ENCODE results near the gene ANGPTL8. TPM values are rescaled to one million over a fixed set of nuclear protein-coding genes. Genes with fewer than 3 reads are reported as not detected.
A peak's percentile ranks its signal among the peaks of the same experiment; 100 is the strongest.

The ANGPTL8 gene
- total and polyA plus RNA-seq, 2 of the 13 experiments (the other 11 are each of a cell fraction or from before 2014, with no cell fraction given) = 27.3 to 243 TPM

DNA sequence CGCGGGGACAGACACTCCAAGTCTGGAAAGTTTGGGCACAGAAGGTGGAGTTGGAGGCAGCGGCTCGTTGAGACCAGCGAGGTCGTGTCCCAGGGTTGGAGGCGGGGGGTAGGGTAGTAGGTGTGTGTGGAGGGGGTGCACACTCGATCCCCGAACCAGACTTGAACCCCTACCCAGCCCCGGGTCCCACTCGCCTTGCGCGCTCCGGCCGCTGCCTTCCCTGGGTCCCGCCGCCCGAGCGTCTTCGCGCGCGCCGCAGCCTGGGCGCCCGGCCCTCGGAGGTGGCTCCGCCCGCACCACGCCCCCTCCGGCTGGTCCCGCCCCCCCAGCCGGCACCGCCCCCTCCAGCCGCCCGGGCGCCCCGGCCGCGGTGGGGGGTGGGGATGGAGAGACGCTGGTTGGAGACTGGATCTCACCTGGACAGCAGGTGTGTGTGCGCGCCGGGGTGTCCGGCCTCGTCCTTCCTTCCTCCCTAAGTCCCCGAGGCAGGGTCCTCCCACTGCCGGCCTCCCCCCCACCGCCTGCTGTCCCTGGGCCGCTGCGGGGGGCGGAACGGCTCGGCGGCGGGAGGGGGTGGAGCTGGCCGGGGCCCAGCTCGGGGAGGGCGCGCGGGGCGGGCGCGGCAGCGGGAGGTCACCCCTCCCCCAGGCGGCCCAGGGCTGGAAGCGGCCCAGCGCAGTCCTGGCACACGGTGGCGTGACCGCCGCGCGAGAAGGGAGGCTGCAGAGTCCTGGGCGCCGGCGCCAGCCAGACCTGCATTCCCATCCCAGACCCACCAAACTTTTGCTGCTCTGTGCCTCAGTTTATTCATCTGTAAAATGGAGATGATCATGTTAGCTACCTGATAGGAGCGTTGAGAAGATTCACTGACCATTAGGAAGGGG, 41.9 kb upstream of the ANGPTL8 start, which contains the start of gene KANK2 (continued):
- TF ChIP-seq, protein P1, sequence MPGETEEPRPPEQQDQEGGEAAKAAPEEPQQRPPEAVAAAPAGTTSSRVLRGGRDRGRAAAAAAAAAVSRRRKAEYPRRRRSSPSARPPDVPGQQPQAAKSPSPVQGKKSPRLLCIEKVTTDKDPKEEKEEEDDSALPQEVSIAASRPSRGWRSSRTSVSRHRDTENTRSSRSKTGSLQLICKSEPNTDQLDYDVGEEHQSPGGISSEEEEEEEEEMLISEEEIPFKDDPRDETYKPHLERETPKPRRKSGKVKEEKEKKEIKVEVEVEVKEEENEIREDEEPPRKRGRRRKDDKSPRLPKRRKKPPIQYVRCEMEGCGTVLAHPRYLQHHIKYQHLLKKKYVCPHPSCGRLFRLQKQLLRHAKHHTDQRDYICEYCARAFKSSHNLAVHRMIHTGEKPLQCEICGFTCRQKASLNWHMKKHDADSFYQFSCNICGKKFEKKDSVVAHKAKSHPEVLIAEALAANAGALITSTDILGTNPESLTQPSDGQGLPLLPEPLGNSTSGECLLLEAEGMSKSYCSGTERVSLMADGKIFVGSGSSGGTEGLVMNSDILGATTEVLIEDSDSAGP (CRISPR knock-in tag; IDR thresholded peaks at IDR 0.05; ENCODE audit: borderline replicate concordance) = no peak; the same call in 1 of the 2 replicates
- TF ChIP-seq SALL2 (CRISPR knock-in tag; IDR thresholded peaks at IDR 0.05) (peak; percentile 72), ZNF260 (CRISPR knock-in tag; IDR thresholded peaks at IDR 0.05; ENCODE audit: borderline replicate concordance, low read depth) (no peak), POLR2G (IDR thresholded peaks at IDR 0.05; ENCODE audit: low read depth, low read length) (peak; percentile 77), ZNF3 (CRISPR knock-in tag; IDR thresholded peaks at IDR 0.05) (no peak), SRSF4 (IDR thresholded peaks at IDR 0.05; ENCODE audit: low read depth, low read length, poor library complexity, severe bottlenecking) (no peak), ZNF326 (CRISPR knock-in tag; IDR thresholded peaks at IDR 0.05; ENCODE audit: borderline replicate concordance) (no peak), ARID2 (CRISPR knock-in tag; IDR thresholded peaks at IDR 0.05; ENCODE audit: borderline replicate concordance) (no peak), HDAC1 (CRISPR knock-in tag; IDR thresholded peaks at IDR 0.05) (no peak), NONO (IDR thresholded peaks at IDR 0.05) (no peak), NONO (CRISPR knock-in tag; conservative IDR thresholded peaks at IDR 0.05) (peak; percentile 56), TMF1 (CRISPR knock-in tag; IDR thresholded peaks at IDR 0.05; ENCODE audit: low read depth) (no peak), ZIK1 (CRISPR knock-in tag; IDR thresholded peaks at IDR 0.05; ENCODE audit: borderline replicate concordance, low read depth) (no peak)
- TF ChIP-seq, protein P2, sequence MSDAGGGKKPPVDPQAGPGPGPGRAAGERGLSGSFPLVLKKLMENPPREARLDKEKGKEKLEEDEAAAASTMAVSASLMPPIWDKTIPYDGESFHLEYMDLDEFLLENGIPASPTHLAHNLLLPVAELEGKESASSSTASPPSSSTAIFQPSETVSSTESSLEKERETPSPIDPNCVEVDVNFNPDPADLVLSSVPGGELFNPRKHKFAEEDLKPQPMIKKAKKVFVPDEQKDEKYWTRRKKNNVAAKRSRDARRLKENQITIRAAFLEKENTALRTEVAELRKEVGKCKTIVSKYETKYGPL (CRISPR knock-in tag; IDR thresholded peaks at IDR 0.05) = no peak
- TF ChIP-seq, protein P3, sequence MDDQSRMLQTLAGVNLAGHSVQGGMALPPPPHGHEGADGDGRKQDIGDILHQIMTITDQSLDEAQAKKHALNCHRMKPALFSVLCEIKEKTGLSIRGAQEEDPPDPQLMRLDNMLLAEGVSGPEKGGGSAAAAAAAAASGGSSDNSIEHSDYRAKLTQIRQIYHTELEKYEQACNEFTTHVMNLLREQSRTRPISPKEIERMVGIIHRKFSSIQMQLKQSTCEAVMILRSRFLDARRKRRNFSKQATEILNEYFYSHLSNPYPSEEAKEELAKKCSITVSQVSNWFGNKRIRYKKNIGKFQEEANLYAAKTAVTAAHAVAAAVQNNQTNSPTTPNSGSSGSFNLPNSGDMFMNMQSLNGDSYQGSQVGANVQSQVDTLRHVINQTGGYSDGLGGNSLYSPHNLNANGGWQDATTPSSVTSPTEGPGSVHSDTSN (CRISPR knock-in tag; IDR thresholded peaks at IDR 0.05; ENCODE audit: borderline replicate concordance) = no peak
- TF ChIP-seq, protein P4, sequence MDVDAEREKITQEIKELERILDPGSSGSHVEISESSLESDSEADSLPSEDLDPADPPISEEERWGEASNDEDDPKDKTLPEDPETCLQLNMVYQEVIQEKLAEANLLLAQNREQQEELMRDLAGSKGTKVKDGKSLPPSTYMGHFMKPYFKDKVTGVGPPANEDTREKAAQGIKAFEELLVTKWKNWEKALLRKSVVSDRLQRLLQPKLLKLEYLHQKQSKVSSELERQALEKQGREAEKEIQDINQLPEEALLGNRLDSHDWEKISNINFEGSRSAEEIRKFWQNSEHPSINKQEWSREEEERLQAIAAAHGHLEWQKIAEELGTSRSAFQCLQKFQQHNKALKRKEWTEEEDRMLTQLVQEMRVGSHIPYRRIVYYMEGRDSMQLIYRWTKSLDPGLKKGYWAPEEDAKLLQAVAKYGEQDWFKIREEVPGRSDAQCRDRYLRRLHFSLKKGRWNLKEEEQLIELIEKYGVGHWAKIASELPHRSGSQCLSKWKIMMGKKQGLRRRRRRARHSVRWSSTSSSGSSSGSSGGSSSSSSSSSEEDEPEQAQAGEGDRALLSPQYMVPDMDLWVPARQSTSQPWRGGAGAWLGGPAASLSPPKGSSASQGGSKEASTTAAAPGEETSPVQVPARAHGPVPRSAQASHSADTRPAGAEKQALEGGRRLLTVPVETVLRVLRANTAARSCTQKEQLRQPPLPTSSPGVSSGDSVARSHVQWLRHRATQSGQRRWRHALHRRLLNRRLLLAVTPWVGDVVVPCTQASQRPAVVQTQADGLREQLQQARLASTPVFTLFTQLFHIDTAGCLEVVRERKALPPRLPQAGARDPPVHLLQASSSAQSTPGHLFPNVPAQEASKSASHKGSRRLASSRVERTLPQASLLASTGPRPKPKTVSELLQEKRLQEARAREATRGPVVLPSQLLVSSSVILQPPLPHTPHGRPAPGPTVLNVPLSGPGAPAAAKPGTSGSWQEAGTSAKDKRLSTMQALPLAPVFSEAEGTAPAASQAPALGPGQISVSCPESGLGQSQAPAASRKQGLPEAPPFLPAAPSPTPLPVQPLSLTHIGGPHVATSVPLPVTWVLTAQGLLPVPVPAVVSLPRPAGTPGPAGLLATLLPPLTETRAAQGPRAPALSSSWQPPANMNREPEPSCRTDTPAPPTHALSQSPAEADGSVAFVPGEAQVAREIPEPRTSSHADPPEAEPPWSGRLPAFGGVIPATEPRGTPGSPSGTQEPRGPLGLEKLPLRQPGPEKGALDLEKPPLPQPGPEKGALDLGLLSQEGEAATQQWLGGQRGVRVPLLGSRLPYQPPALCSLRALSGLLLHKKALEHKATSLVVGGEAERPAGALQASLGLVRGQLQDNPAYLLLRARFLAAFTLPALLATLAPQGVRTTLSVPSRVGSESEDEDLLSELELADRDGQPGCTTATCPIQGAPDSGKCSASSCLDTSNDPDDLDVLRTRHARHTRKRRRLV (CRISPR knock-in tag; IDR thresholded peaks at IDR 0.05) = no peak
- TF ChIP-seq, protein P5, sequence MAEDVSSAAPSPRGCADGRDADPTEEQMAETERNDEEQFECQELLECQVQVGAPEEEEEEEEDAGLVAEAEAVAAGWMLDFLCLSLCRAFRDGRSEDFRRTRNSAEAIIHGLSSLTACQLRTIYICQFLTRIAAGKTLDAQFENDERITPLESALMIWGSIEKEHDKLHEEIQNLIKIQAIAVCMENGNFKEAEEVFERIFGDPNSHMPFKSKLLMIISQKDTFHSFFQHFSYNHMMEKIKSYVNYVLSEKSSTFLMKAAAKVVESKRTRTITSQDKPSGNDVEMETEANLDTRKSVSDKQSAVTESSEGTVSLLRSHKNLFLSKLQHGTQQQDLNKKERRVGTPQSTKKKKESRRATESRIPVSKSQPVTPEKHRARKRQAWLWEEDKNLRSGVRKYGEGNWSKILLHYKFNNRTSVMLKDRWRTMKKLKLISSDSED (CRISPR knock-in tag; IDR thresholded peaks at IDR 0.05) = no peak

Data from HepG2 (cell line).